Smooth muscle cell (in vitro differentiated cells): ENCODE measurements around the gene SLC22A5. TPM values are rescaled to one million over a fixed set of nuclear protein-coding genes. Genes with fewer than 3 reads are reported as not detected.

ENCODE experiments used
- DNase-seq: peaks from one replicate; lab custom pipeline; 2025; ENCODE audit not compliant: unreplicated experiment; lab: John Stamatoyannopoulos, UW
- H2AFZ ChIP-seq: fragments of 200-600 bp; sonication (generic); 2 replicates; pipeline ENCODE4 v1.6.0; 2016; ENCODE audit warnings: antibody characterized with exemption, low read depth, mild to moderate bottlenecking
- H3F3A ChIP-seq: fragments of 200-600 bp; sonication (generic); 2 replicates; pipeline ENCODE4 v1.6.0; 2017; ENCODE audit warnings: antibody characterized with exemption, low read depth
- H3K27ac ChIP-seq: fragments of 200-600 bp; sonication (generic); 2 replicates; pipeline ENCODE4 v1.5.1; 2016; ENCODE audit warnings: low read depth, mild to moderate bottlenecking
- H3K27me3 ChIP-seq: fragments of 200-600 bp; sonication (generic); 2 replicates; pipeline ENCODE4 v1.6.1; 2016; ENCODE audit warnings: low read depth, mild to moderate bottlenecking
- H3K36me3 ChIP-seq: fragments of 200-600 bp; sonication (generic); 2 replicates; pipeline ENCODE4 v1.5.1; 2016; ENCODE audit warnings: low read depth
- H3K4me1 ChIP-seq: fragments of 200-600 bp; sonication (generic); 2 replicates; pipeline ENCODE4 v1.5.1; 2016; ENCODE audit warnings: low read depth
- H3K4me2 ChIP-seq: fragments of 200-600 bp; sonication (generic); 2 replicates; pipeline ENCODE4 v1.6.0; 2016; ENCODE audit warnings: mild to moderate bottlenecking
- H3K4me3 ChIP-seq: fragments of 200-600 bp; sonication (generic); 2 replicates; pipeline ENCODE4 v1.5.1; 2016; ENCODE audit warnings: mild to moderate bottlenecking
- H3K79me2 ChIP-seq: fragments of 200-600 bp; sonication (generic); 2 replicates; pipeline ENCODE4 v1.6.0; 2016; ENCODE audit warnings: low read depth, mild to moderate bottlenecking
- H3K9ac ChIP-seq: fragments of 200-600 bp; sonication (generic); 2 replicates; pipeline ENCODE4 v1.6.0; 2016; ENCODE audit warnings: low read depth
- H3K9me3 ChIP-seq: fragments of 200-600 bp; sonication (generic); replicated peaks from 2 replicates; pipeline ENCODE4 v1.5.1; 2016; ENCODE audit warnings: low read depth
- H4K20me1 ChIP-seq: fragments of 200-600 bp; sonication (generic); 2 replicates; pipeline ENCODE4 v1.6.0; 2016; ENCODE audit warnings: low read depth
- CTCF ChIP-seq: fragments of 200-600 bp; sonication (generic); IDR thresholded peaks from 2 replicates; pipeline ENCODE4 v1.5.1; 2017; ENCODE audit warnings: borderline replicate concordance, mild to moderate bottlenecking, antibody characterized with exemption; ENCODE audit not compliant: insufficient read depth, poor library complexity, severe bottlenecking
- WGBS: methylation state at CpG from one replicate; pipeline ENCODE4 v1.1.7; 2016; ENCODE audit warnings: low lambda C conversion rate; 5-methylcytosine and 5-hydroxymethylcytosine counted together
- polyA plus RNA-seq: library from polyadenylated mRNA; unstranded; fragments of >200 nt; fragmentation: Nextera tagmentation; extraction: Ambion mirVana; gene quantifications from 2 replicates; pipeline ENCODE4 v1.2.1, GENCODE V29; 2016
- total RNA-seq: library from RNA; depleted of rRNA; stranded (reverse); fragments of >200 nt; gene quantifications from 2 replicates; pipeline ENCODE4 v1.2.3, GENCODE V29; 2014

The SLC22A5 gene
- total and polyA plus RNA-seq, 2 experiments from 2014 or later, result 1.5 to 4.6 TPM

- Histone ChIP-seq H3K9me3 (no peaks in the 10 kb centered on the region), H3K36me3 (no peaks in the 10 kb centered on the region), H3K4me1 (peaks cover 3% of the 10 kb centered on the region), H3K27ac (no peak overlapping the region), H3K27me3 (no peaks in the 10 kb centered on the region), H3K4me3 (no peak overlapping the region), H4K20me1 (no peaks in the 10 kb centered on the region), H3K9ac (no peak overlapping the region), H2AFZ (no peak overlapping the region), H3K79me2 (no peaks in the 10 kb centered on the region), H3F3A (no peaks in the 10 kb centered on the region), H3K4me2 (no peak overlapping the region)
- 94% methylated on average over 6 of the region's 6 CpGs for WGBS
- no peak for TF ChIP-seq CTCF
- DNase-seq, result no peak
Observed at GRCh38 chr5:132417461-132417860, 48.0 kb downstream of the SLC22A5 start.

- Histone ChIP-seq H3K27ac (no peak overlapping the region), H3K4me3 (no peak overlapping the region), H3K9me3 (no peaks in the 10 kb centered on the region), H3K36me3 (no peaks in the 10 kb centered on the region), H3K27me3 (no peaks in the 10 kb centered on the region), H4K20me1 (no peaks in the 10 kb centered on the region), H3K4me2 (no peak overlapping the region), H3K79me2 (no peaks in the 10 kb centered on the region), H3F3A (no peaks in the 10 kb centered on the region), H2AFZ (no peak overlapping the region), H3K9ac (no peak overlapping the region), H3K4me1 (peaks cover 3% of the 10 kb centered on the region)
- no peak for DNase-seq
- WGBS, result 91% methylated on average over 4 of the region's 4 CpGs
- TF ChIP-seq CTCF, result no peak
Observed at GRCh38 chr5:132417889-132418485, 48.5 kb downstream of the SLC22A5 start.

GRCh38 chr5:132418881-132419280, 49.4 kb downstream of the SLC22A5 start:
- Histone ChIP-seq H3K9ac (no peak overlapping the region), H3F3A (no peaks in the 10 kb centered on the region), H3K4me3 (no peak overlapping the region), H2AFZ (no peak overlapping the region), H3K27me3 (no peaks in the 10 kb centered on the region), H3K4me2 (no peak overlapping the region), H3K4me1 (peaks cover 3% of the 10 kb centered on the region), H3K36me3 (no peaks in the 10 kb centered on the region), H4K20me1 (no peaks in the 10 kb centered on the region), H3K79me2 (no peaks in the 10 kb centered on the region), H3K27ac (no peak overlapping the region), H3K9me3 (no peaks in the 10 kb centered on the region)
- no peak for TF ChIP-seq CTCF
- DNase-seq, result no peak
- 96% methylated on average over 2 of the region's 2 CpGs for WGBS
